Cortex of kidney (tissue), 1 donor: ENCODE measurements around the gene LSAMP.

Experiments used
- DNase-seq: peaks from one replicate; lab custom pipeline; 2025; lab: John Stamatoyannopoulos, UW

The LSAMP gene

GRCh38 chr3:116161575-116162525, 283.4 kb downstream of the LSAMP start:
- DNase-seq: no peak

GRCh38 chr3:116160594-116160993, 284.7 kb downstream of the LSAMP start:
- DNase-seq: no peak

- no peak for DNase-seq
Observed at GRCh38 chr3:116155841-116156240, 289.4 kb downstream of the LSAMP start.

GRCh38 chr3:116154389-116154788, 290.9 kb downstream of the LSAMP start:
- DNase-seq: no peak

- DNase-seq: no peak
Observed at GRCh38 chr3:116153174-116153573, 292.1 kb downstream of the LSAMP start.

- no peak for DNase-seq
Observed at GRCh38 chr3:116150655-116151167, 294.6 kb downstream of the LSAMP start.

- no peak for DNase-seq
Observed at GRCh38 chr3:116148881-116149851, 296.1 kb downstream of the LSAMP start.

GRCh38 chr3:116145613-116146012, 299.7 kb downstream of the LSAMP start:
- DNase-seq: no peak

GRCh38 chr3:116141724-116142123, 303.6 kb downstream of the LSAMP start:
- DNase-seq: no peak

GRCh38 chr3:116140100-116140689, 305.1 kb downstream of the LSAMP start:
- DNase-seq: no peak

- DNase-seq: no peak
Observed at GRCh38 chr3:116139641-116140040, 305.6 kb downstream of the LSAMP start.

GRCh38 chr3:116135457-116136085, 309.7 kb downstream of the LSAMP start:
- no peak for DNase-seq

GRCh38 chr3:116129187-116129946, 315.9 kb downstream of the LSAMP start:
- no peak for DNase-seq

GRCh38 chr3:116127464-116127863, 317.8 kb downstream of the LSAMP start:
- no peak for DNase-seq

- no peak for DNase-seq
Observed at GRCh38 chr3:116124166-116124565, 321.1 kb downstream of the LSAMP start.

GRCh38 chr3:116118475-116119169, 326.7 kb downstream of the LSAMP start:
- no peak for DNase-seq

GRCh38 chr3:116114586-116114985, 330.7 kb downstream of the LSAMP start:
- DNase-seq: no peak

GRCh38 chr3:116112696-116113095, 332.6 kb downstream of the LSAMP start:
- no peak for DNase-seq

GRCh38 chr3:116111765-116112164, 333.5 kb downstream of the LSAMP start:
- DNase-seq: no peak
